Esophagus (tissue), 2 donors: ENCODE measurements around the gene OR7G2. TPM values are rescaled to one million over a fixed set of nuclear protein-coding genes. Genes with fewer than 3 reads are reported as not detected.
"Not testable (repeated sequence)": the region's sequence is repeated elsewhere in the genome, so short reads cannot be mapped to it uniquely, and the experiment has no call there.

Experiments used
- H3K27ac ChIP-seq, 2 donors: one replicate each; pipeline ENCODE4 v1.5.1; 2013; ENCODE audit warnings: low read depth in 2 of 2, mild to moderate bottlenecking in 2 of 2, inconsistent platforms in 1 of 2, low read length in 1 of 2, moderate library complexity in 1 of 2
- H3K27me3 ChIP-seq, 2 donors: one replicate each; pipeline ENCODE4 v1.6.1; 2013; ENCODE audit warnings: low read length in 2 of 2, control low read depth in 1 of 2, mild to moderate bottlenecking in 1 of 2; ENCODE audit not compliant: insufficient read depth in 2 of 2, control insufficient read depth in 1 of 2
- H3K36me3 ChIP-seq, 2 donors: one replicate each; pipeline ENCODE4 v1.6.1; 2013; ENCODE audit warnings: low read length in 1 of 2; ENCODE audit not compliant: control insufficient read depth in 2 of 2, insufficient read depth in 2 of 2
- H3K4me1 ChIP-seq, 2 donors: one replicate each; pipeline ENCODE4 v1.6.1; 2013; ENCODE audit warnings: low read length in 1 of 2; ENCODE audit not compliant: control insufficient read depth in 2 of 2, insufficient read depth in 2 of 2
- H3K4me3 ChIP-seq, 2 donors: one replicate each; pipeline ENCODE4 v1.5.1; 2013; ENCODE audit warnings: low read length in 2 of 2, mild to moderate bottlenecking in 2 of 2, low read depth in 1 of 2, moderate library complexity in 1 of 2
- H3K9me3 ChIP-seq, 2 donors: one replicate each; pipeline ENCODE4 v1.6.1; 2013; ENCODE audit warnings: mild to moderate bottlenecking in 2 of 2, low read depth in 1 of 2, low read length in 1 of 2, moderate library complexity in 1 of 2; ENCODE audit not compliant: control insufficient read depth in 2 of 2, insufficient read depth in 1 of 2
- WGBS, 2 donors: extraction: QIAGEN DNeasy Blood & Tissue Kit; methylation state at CpG; one replicate each; pipeline ENCODE4 v1.1.7; 2013; 5-methylcytosine and 5-hydroxymethylcytosine counted together
- polyA plus RNA-seq, 2 donors: library from polyadenylated mRNA; stranded (reverse); fragments of 200-250 nt; gene quantifications; one replicate each; pipeline ENCODE4 v1.2.3, GENCODE V29; 2013
- donor health status: healthy with polysubstance abuse.
- donor health status: Bipolar disorder and iron deficiency.

Gene OR7G2
- polyA plus RNA-seq, 2 donors: not detected

GRCh38 chr19:9057505-9058258 lies 49.6 kb downstream of the OR7G2 start:
- no peak overlapping the region for H3K27ac ChIP-seq
- no peaks in the 10 kb centered on the region for H3K36me3 ChIP-seq
- no peaks in the 10 kb centered on the region for H3K27me3 ChIP-seq
- H3K4me1 ChIP-seq: no peaks in the 10 kb centered on the region
- 75 to 77% methylated on average over 4 of the region's 4 CpGs for WGBS, 2 donors
- H3K9me3 ChIP-seq: no peaks in the 10 kb centered on the region
- no peak overlapping the region for H3K4me3 ChIP-seq

GRCh38 chr19:9056131-9056530 lies 51.1 kb downstream of the OR7G2 start:
- not testable (repeated sequence) for H3K4me1 ChIP-seq, H3K27me3 ChIP-seq, H3K9me3 ChIP-seq, H3K27ac ChIP-seq, H3K36me3 ChIP-seq, H3K4me3 ChIP-seq
- WGBS, 2 donors: 86 to 94% methylated on average over 9 of the region's 9 CpGs

DNA sequence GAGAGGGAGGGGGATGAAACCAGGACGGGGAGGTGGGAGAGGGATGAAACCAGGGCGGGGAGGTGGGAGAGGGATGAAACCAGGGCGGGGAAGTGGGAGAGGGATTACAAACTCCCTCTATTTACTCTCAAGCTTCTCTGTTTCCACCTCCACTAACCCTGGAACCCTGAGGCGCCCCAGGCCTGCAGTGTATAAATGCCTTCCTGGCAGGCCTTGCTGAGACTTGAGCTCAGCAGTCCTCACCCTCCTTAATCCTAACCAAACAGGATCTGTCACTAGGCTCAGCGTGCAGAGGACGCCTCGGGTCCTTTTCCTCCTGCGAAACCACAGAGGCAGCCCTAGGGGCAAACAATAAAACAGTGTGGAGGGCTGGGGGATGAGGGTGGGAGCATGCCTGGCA lies 52.5 kb downstream of the OR7G2 start:
- WGBS, 2 donors: 23 to 34% methylated on average over 8 of the region's 8 CpGs
- no peak overlapping the region for H3K27ac ChIP-seq

GRCh38 chr19:9054207-9054606 lies 53.1 kb downstream of the OR7G2 start:
- no peak overlapping the region for H3K27ac ChIP-seq
- H3K27me3 ChIP-seq: no peaks in the 10 kb centered on the region
- H3K4me1 ChIP-seq: no peaks in the 10 kb centered on the region
- no peak overlapping the region for H3K4me3 ChIP-seq
- 72 to 74% methylated on average over 8 of the region's 8 CpGs for WGBS, 2 donors
- H3K36me3 ChIP-seq: no peaks in the 10 kb centered on the region
- no peaks in the 10 kb centered on the region for H3K9me3 ChIP-seq

More for the DNA sequence above, 52.5 kb downstream of the OR7G2 start:
- Histone ChIP-seq H3K4me1 (no peaks in the 10 kb centered on the region), H3K27me3 (no peaks in the 10 kb centered on the region), H3K36me3 (no peaks in the 10 kb centered on the region), H3K9me3 (no peaks in the 10 kb centered on the region), H3K4me3 (no peak overlapping the region)

- not testable (repeated sequence) for H3K9me3 ChIP-seq, H3K36me3 ChIP-seq, H3K4me1 ChIP-seq, H3K4me3 ChIP-seq, H3K27me3 ChIP-seq, H3K27ac ChIP-seq
- 96 to 98% methylated on average over 6 of the region's 6 CpGs for whole genome bisulfite sequencing, 2 donors
Measured at GRCh38 chr19:9053674-9054073, 53.6 kb downstream of the OR7G2 start.

DNA sequence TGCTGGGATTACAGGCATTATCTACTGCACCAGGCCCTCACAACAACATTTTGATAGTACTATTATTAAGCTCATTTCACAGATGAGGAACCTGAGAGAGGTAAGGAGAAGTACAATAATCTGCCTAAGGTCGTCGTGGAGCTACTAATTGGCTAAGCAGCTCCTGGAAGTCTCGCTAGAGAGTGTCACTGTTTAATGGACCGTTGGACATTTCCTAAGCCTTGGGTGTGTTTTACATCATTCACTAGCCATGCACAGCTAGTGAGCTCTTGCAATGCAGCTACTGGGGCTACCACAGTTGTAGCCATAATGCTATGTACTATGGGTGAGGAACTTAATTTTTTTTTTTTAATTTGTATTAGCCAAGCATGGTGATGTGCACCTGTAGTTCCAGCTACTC lies 54.4 kb downstream of the OR7G2 start:
- no peak overlapping the region for H3K27ac ChIP-seq
- no peaks in the 10 kb centered on the region for H3K36me3 ChIP-seq
- H3K27me3 ChIP-seq: no peaks in the 10 kb centered on the region
- no peaks in the 10 kb centered on the region for H3K4me1 ChIP-seq
- WGBS, 2 donors: 82 to 86% methylated on average over 4 of the region's 4 CpGs
- no peak overlapping the region for H3K4me3 ChIP-seq
- no peaks in the 10 kb centered on the region for H3K9me3 ChIP-seq

Other genes starting within 250 kb of the OR7G2 start
- gene MUC16, start 97.1 kb downstream of the OR7G2 start, polyA plus RNA-seq: under 1 TPM; 0.04 to 0.06 TPM
- gene OR1M1, start 20.4 kb downstream of the OR7G2 start, polyA plus RNA-seq: not detected
- gene OR7G1, start 8.3 kb upstream of the OR7G2 start, polyA plus RNA-seq: not detected
- not detected for gene OR7G3, start 19.5 kb upstream of the OR7G2 start, polyA plus RNA-seq
- gene ZNF317, start 32.9 kb upstream of the OR7G2 start, polyA plus RNA-seq: 10 to 100 TPM; 11.0 to 21.7 TPM
- gene OR7D2, start 71.5 kb upstream of the OR7G2 start, polyA plus RNA-seq: under 1 TPM in 1 of 2 donors, not detected in 1; 0.01 TPM
- not detected for gene OR7D4, start 112.1 kb upstream of the OR7G2 start, polyA plus RNA-seq
- not detected for gene OR7E24, start 143.5 kb upstream of the OR7G2 start, polyA plus RNA-seq
- gene ZNF699, start 202.4 kb upstream of the OR7G2 start, polyA plus RNA-seq: 1 to 10 TPM in 1 of 2 donors, under 1 TPM in 1; 0.57 to 1.1 TPM
- 1 to 10 TPM; 3.7 to 9.9 TPM for gene ZNF559, start 216.7 kb upstream of the OR7G2 start, polyA plus RNA-seq